Measurements from ENCODE around the gene MORF4L2.
"Not testable (repeated sequence)": the region's sequence is repeated elsewhere in the genome, so short reads cannot be mapped to it uniquely, and the experiment has no call there.

MORF4L2 gene

GRCh38 chrX:103678199-103678993, 8.1 kb downstream of the MORF4L2 start:
- no peak for DNase-seq

- no peak for DNase-seq
These were observed 11.7 kb downstream of the MORF4L2 start for GRCh38 chrX:103674531-103675454.

- DNase-seq, result no peak
These were observed 16.8 kb downstream of the MORF4L2 start for GRCh38 chrX:103669745-103670144.

GRCh38 chrX:103666202-103667107, 20.0 kb downstream of the MORF4L2 start:
- no peak for DNase-seq

GRCh38 chrX:103663981-103664762, 22.3 kb downstream of the MORF4L2 start:
- no peak for DNase-seq

GRCh38 chrX:103659460-103659859, 27.0 kb downstream of the MORF4L2 start:
- not testable (repeated sequence) for DNase-seq

GRCh38 chrX:103658681-103659433, 27.6 kb downstream of the MORF4L2 start:
- DNase-seq, result no peak

GRCh38 chrX:103657066-103657465, 29.4 kb downstream of the MORF4L2 start:
- DNase-seq, result not testable (repeated sequence)

- no peak for DNase-seq
These were observed 29.9 kb downstream of the MORF4L2 start for GRCh38 chrX:103656617-103657016.

GRCh38 chrX:103655230-103656000, 31.1 kb downstream of the MORF4L2 start:
- not testable (repeated sequence) for DNase-seq

GRCh38 chrX:103651151-103651773, 35.2 kb downstream of the MORF4L2 start:
- DNase-seq, result no peak

- no peak for DNase-seq
These were observed 38.9 kb downstream of the MORF4L2 start for GRCh38 chrX:103647630-103648029.

GRCh38 chrX:103644125-103644524, 42.4 kb downstream of the MORF4L2 start:
- no peak for DNase-seq

- no peak for DNase-seq
These were observed 45.9 kb downstream of the MORF4L2 start for GRCh38 chrX:103640401-103641155.

- not testable (repeated sequence) for DNase-seq
These were observed 47.8 kb downstream of the MORF4L2 start for GRCh38 chrX:103638479-103639346.

GRCh38 chrX:103637604-103638338, 48.7 kb downstream of the MORF4L2 start:
- DNase-seq, result no peak

GRCh38 chrX:103635436-103635835, 51.1 kb downstream of the MORF4L2 start:
- no peak for DNase-seq
